A549 (cell line): ENCODE measurements around the gene NUFIP2. TPM values are rescaled to one million over a fixed set of nuclear protein-coding genes. Genes with fewer than 3 reads are reported as not detected.

Experiments used
- ATAC-seq, 2 experiments: fragments of 200-7000 bp in 1 of 2; fragments of >200 bp in 1 of 2; cut with Nextera tagmentation in 1 of 2; cut with Tn5 transposase in 1 of 2; 3 replicates each; pipeline versions ENCODE4 v1.8.0 to v1.9.1; 2018 to 2020; ENCODE audit warnings: mild to moderate bottlenecking in 1 of 2, moderate library complexity in 1 of 2
- CTCF ChIA-PET: fragments of 300-600 bp; sonication (Branson Sonifier 250); formaldehyde crosslinking; extraction: SDS; loops from one replicate; lab custom pipeline; 2021; ENCODE audit warnings: antibody characterized with exemption, inconsistent platforms; lab: Yijun Ruan, JAX
- POLR2A ChIA-PET: fragments of 350-600 bp; formaldehyde crosslinking; extraction: SDS; loops from one replicate; lab custom pipeline; 2021; ENCODE audit warnings: antibody characterized with exemption, inconsistent platforms; lab: Yijun Ruan, JAX
- DNase-seq, 2 experiments: peaks; one replicate each; pipeline versions ENCODE4 v3.0.0 to v3.0.0-alpha.2; 2011 to 2016; ENCODE audit warnings: low read depth in 1 of 2, low spot score in 1 of 2
- FAIRE-seq: peaks from 2 replicates; lab custom pipeline; 2011; peaks lifted over from hg19 to GRCh38; lab: Jason Lieb, UNC
- H3K27ac ChIP-seq, 2 experiments: fragments of >200 bp; sonication (Bioruptor Twin); formaldehyde crosslinking; 3 replicates each; pipeline ENCODE4 v1.5.1; 2016 to 2017
- H3K4me1 ChIP-seq: fragments of >200 bp; sonication (Bioruptor Twin); formaldehyde crosslinking; 3 replicates; pipeline ENCODE4 v1.6.1; 2016
- H3K4me2 ChIP-seq: fragments of >200 bp; sonication (Bioruptor Twin); formaldehyde crosslinking; 3 replicates; pipeline ENCODE4 v1.6.1; 2016
- H3K4me3 ChIP-seq: fragments of >200 bp; sonication (Bioruptor Twin); formaldehyde crosslinking; 3 replicates; pipeline ENCODE4 v1.5.1; 2016
- H3K9me3 ChIP-seq: fragments of >200 bp; sonication (Bioruptor Twin); formaldehyde crosslinking; 3 replicates; pipeline ENCODE4 v1.6.1; 2016
- CEBPB ChIP-seq, 2 experiments: fragments of >200 bp in 1 of 2; sonication (Bioruptor Twin) in 1 of 2; formaldehyde crosslinking in 1 of 2; IDR thresholded peaks; 2 replicates each; pipeline ENCODE4 v1.6.1; 2012 to 2016
- CTCF ChIP-seq: fragments of >200 bp; sonication (Bioruptor Twin); formaldehyde crosslinking; IDR thresholded peaks from 3 replicates; pipeline ENCODE4 v1.5.1; 2016
- EHMT2 ChIP-seq: fragments of 200-600 bp; sonication (generic); IDR thresholded peaks from 2 replicates; pipeline ENCODE4 v1.6.1; 2016; ENCODE audit warnings: antibody characterized with exemption, low read depth, mild to moderate bottlenecking, moderate library complexity
- FOSB ChIP-seq: fragments of 250-450 bp; sonication (Bioruptor Pico); IDR thresholded peaks from 2 replicates; pipeline ENCODE4 v1.5.0; 2020; ENCODE audit warnings: mild to moderate bottlenecking, moderate library complexity
- GATA3 ChIP-seq: IDR thresholded peaks from 2 replicates; pipeline ENCODE4 v1.6.1; 2012; ENCODE audit warnings: borderline replicate concordance
- HDAC2 ChIP-seq: fragments of 200-600 bp; sonication (generic); IDR thresholded peaks from 2 replicates; pipeline ENCODE4 v1.6.1; 2016
- HMGXB4 ChIP-seq: fragments of 250-450 bp; sonication (Bioruptor Pico); IDR thresholded peaks from 2 replicates; pipeline ENCODE4 v1.5.0; 2021; ENCODE audit warnings: mild to moderate bottlenecking, moderate library complexity, borderline replicate concordance
- HOXA7 ChIP-seq: fragments of 250-450 bp; sonication (Bioruptor Pico); IDR thresholded peaks from 2 replicates; pipeline ENCODE4 v1.5.0; 2020; ENCODE audit warnings: mild to moderate bottlenecking, moderate library complexity
- JUN ChIP-seq, 2 experiments: fragments of >200 bp; sonication (Bioruptor Twin); formaldehyde crosslinking; IDR thresholded peaks; 2 replicates in 1 of 2; 3 replicates in 1 of 2; pipeline ENCODE4 v1.6.1; 2016 to 2017
- PBX3 ChIP-seq: IDR thresholded peaks from 2 replicates; pipeline ENCODE4 v1.6.1; 2012
- PHF8 ChIP-seq: fragments of 200-600 bp; sonication (generic); IDR thresholded peaks from 2 replicates; pipeline ENCODE4 v1.6.1; 2016; ENCODE audit warnings: low read depth, mild to moderate bottlenecking, antibody characterized with exemption, moderate library complexity, borderline replicate concordance
- POLR2A ChIP-seq: IDR thresholded peaks from 2 replicates; pipeline ENCODE4 v1.6.1; 2012; ENCODE audit warnings: mild to moderate bottlenecking, low read length
- REST ChIP-seq: fragments of 200-600 bp; sonication (generic); IDR thresholded peaks from 2 replicates; pipeline ENCODE4 v1.6.1; 2016; ENCODE audit warnings: antibody characterized with exemption, mild to moderate bottlenecking, moderate library complexity
- RNF2 ChIP-seq: fragments of 200-600 bp; sonication (generic); IDR thresholded peaks from 2 replicates; pipeline ENCODE4 v1.6.1; 2016; ENCODE audit warnings: low read depth, mild to moderate bottlenecking, antibody characterized with exemption, moderate library complexity, borderline replicate concordance
- TFCP2L1 ChIP-seq: fragments of 250-450 bp; sonication (Bioruptor Pico); IDR thresholded peaks from 2 replicates; pipeline ENCODE4 v1.5.0; 2021; ENCODE audit warnings: mild to moderate bottlenecking
- WGBS: methylation state at CpG from one replicate; pipeline ENCODE4 v1.1.6; 2017; ENCODE audit errors: missing lambda C conversion rate; 5-methylcytosine and 5-hydroxymethylcytosine counted together
- polyA plus RNA-seq, 4 experiments: library from polyadenylated mRNA; depleted of rRNA in 3 of 4; stranded (reverse); fragments of >200 nt; fragmentation: RNase III in 1 of 4; extraction: RNeasy Plus Mini Kit Qiagen cat#74134 plus additional on column Dnase treatment in 1 of 4; gene quantifications; 2 replicates in 3 of 4; 3 replicates in 1 of 4; pipeline ENCODE4 v1.2.3, GENCODE V29; 2011 to 2017
- TF ChIP-seq, protein P1 (sequence below): fragments of 450-650 bp; IDR thresholded peaks from 2 replicates; pipeline ENCODE4 v1.6.1; 2014; ENCODE audit warnings: antibody characterized with exemption
- TF ChIP-seq, protein P2 (sequence below): fragments of >200 bp; sonication (Bioruptor Twin); formaldehyde crosslinking; IDR thresholded peaks from 2 replicates; pipeline ENCODE4 v1.6.1; 2016
- TF ChIP-seq, protein P3 (sequence below): IDR thresholded peaks from 2 replicates; pipeline ENCODE4 v1.6.1; 2012

NUFIP2 gene
- polyA plus RNA-seq, 2 of the 4 experiments (the other 2 are of a cell fraction), result 29.4 to 33.1 TPM

DNA sequence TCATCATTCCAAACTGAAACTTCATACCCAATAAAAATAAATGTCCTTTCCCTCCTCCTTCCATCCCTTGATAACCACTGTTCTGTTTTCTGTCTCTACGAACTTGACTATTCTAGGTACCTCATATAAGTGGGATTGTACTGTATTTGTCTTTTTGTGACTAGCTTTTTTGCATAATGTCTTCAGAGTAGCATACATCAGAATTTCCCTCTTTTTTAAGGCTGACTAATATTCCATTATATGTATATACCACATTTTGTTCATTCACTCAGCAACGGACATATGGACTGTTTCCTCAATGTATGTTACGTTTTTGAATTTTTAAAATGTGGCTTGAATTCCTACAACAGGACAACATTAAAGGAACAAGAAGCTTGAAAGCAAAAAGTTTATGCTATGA is 1.5 kb upstream of the NUFIP2 start:
- Histone ChIP-seq H3K27ac (no peak overlapping the region), H3K4me3 (no peak overlapping the region), H3K4me1 (peaks cover 11% of the 10 kb centered on the region), H3K9me3 (no peaks in the 10 kb centered on the region)
- ChIA-PET POLR2A (no interaction called here), CTCF (interaction anchor here (0.8 to 2.0 kb wide), 5 partner anchors 19 to 172 kb away, joined by 3 to 5 read pairs (median 4); no protein-coding TSS in a partner anchor)
- WGBS, result 86% methylated on average over 3 of the region's 3 CpGs
- DNase-seq, result no peak
- peak; percentile 65 for FAIRE-seq
- TF ChIP-seq HDAC2 (no peak), CTCF (no peak), CEBPB (IDR thresholded peaks at IDR 0.05) (no peak), POLR2A (no peak), EHMT2 (no peak), FOSB (CRISPR knock-in tag) (no peak)
- TF ChIP-seq, all 56 proteins: peak for 0
- H3K4me2 ChIP-seq, result no peak overlapping the region
- ATAC-seq, result no peak

GRCh38 chr17:29294580-29294900 is 592 bp upstream of the NUFIP2 start:
- WGBS, result 4% methylated on average over 2 of the region's 2 CpGs
- no peak for FAIRE-seq
- ChIA-PET POLR2A (interaction anchor here (0.6 to 3.3 kb wide), 46 partner anchors 9 to 575 kb away, joined by 3 to 73 read pairs (median 5); partner anchors contain the start of genes MYO18A, RPL23A and TAOK1), CTCF (interaction anchor here (0.5 to 1.8 kb wide), 13 partner anchors 9 to 518 kb away, joined by 3 to 8 read pairs (median 4); partner anchors contain the start of gene MYO18A)
- TF ChIP-seq PHF8 (0 out of 2 replicates have a peak, but pooled peaks have one; percentile 48), RNF2 (no peak)
- H3K4me2 ChIP-seq, result peak overlapping the region; percentile 72
- peak overlapping the region; percentile 43 for H3K4me3 ChIP-seq
- no peak for DNase-seq
- no peak for ATAC-seq
- no peaks in the 10 kb centered on the region for H3K9me3 ChIP-seq
- H3K27ac ChIP-seq, result peak overlapping the region; percentile 86
- H3K4me1 ChIP-seq, result peaks cover 20% of the 10 kb centered on the region

DNA sequence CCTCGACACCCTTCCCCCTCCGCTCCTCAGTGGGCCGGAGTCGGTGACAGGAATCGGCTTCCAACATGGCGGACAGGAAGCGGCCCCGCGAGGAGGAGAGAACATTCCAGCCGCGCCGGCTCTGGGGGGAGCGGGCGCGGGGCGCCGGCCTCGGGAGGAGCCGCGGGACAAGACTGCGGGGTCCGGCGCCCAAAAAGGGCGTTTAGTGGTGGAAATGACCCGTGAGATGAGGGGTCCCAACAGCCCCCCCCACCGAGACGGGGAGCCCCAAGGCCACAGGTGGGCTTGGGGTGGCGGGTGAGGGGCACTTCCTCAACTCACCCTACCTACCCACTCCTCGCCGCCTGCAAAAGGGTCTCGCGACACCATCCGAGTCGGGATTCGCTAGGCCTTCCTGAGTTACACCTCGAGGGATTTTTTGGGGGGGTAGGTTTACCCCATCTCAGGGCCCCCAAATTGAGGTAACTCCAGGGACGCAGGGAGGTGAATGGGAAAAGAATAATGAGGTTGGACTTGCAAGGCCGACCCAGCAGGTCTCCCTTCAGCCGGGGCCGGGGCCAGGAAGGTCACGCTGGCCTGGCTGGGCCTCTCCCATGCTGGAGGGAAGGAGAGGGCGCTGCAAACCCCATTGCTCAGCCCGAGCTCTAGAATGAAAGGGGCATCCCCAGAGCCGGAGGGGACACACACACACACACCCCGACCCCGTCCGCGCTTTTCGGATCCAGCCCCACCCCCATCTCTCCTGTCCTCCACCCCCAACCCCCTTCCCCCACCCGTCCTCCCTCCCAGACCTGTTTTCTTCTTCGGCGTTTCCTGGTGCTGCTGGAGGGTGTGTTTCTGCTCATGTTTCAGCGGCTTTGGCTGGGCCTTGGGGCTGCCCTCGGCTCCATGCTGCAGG is 707 bp downstream of the NUFIP2 start:
- ChIA-PET CTCF (interaction anchor here (0.9 to 4.1 kb wide), 18 partner anchors 8 to 637 kb away, joined by 3 to 57 read pairs (median 4); no protein-coding TSS in a partner anchor), POLR2A (interaction anchor here (0.5 to 3.3 kb wide), 45 partner anchors 10 to 574 kb away, joined by 3 to 73 read pairs (median 5); partner anchors contain the start of genes MYO18A, RPL23A and TAOK1)
- 2% methylated on average over 50 of the region's 54 CpGs for WGBS
- FAIRE-seq (no peak), DNase-seq (peak; percentile 61 to 67), ATAC-seq (peak; percentile 61 to 63)
- Histone ChIP-seq H3K27ac (peak overlapping the region; percentile 91 to 98), H3K9me3 (no peaks in the 10 kb centered on the region), H3K4me2 (peak overlapping the region; percentile 97), H3K4me3 (peak overlapping the region; percentile 72), H3K4me1 (peaks cover 29% of the 10 kb centered on the region)
- TF ChIP-seq PHF8, result peak; percentile 51; the same call in 1 of the 2 replicates
- TF ChIP-seq, protein P1, sequence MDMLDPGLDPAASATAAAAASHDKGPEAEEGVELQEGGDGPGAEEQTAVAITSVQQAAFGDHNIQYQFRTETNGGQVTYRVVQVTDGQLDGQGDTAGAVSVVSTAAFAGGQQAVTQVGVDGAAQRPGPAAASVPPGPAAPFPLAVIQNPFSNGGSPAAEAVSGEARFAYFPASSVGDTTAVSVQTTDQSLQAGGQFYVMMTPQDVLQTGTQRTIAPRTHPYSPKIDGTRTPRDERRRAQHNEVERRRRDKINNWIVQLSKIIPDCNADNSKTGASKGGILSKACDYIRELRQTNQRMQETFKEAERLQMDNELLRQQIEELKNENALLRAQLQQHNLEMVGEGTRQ, result no peak
- TF ChIP-seq, protein P2, sequence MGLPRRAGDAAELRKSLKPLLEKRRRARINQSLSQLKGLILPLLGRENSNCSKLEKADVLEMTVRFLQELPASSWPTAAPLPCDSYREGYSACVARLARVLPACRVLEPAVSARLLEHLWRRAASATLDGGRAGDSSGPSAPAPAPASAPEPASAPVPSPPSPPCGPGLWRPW, result no peak
- no peak for TF ChIP-seq HOXA7 (CRISPR knock-in tag)
- no peak for TF ChIP-seq HMGXB4 (CRISPR knock-in tag)
- peak in 1 of 2 experiments; percentile 44; a peak in 2 of 5 replicates for TF ChIP-seq JUN (IDR thresholded peaks at IDR 0.05)
- TF ChIP-seq REST, result peak; percentile 14; the same call in 1 of the 2 replicates
- TF ChIP-seq GATA3, result 0 out of 2 replicates have a peak, but pooled peaks have one; percentile 35
- TF ChIP-seq, protein P3, sequence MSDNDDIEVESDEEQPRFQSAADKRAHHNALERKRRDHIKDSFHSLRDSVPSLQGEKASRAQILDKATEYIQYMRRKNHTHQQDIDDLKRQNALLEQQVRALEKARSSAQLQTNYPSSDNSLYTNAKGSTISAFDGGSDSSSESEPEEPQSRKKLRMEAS, result peak; percentile 39
- TF ChIP-seq TFCP2L1 (CRISPR knock-in tag), result peak; percentile 72; the same call in 1 of the 2 replicates
- TF ChIP-seq PBX3, result no peak
